Esophagus muscularis mucosa (tissue), 4 donors: ENCODE results near the gene WEE1. TPM values are rescaled to one million over a fixed set of nuclear protein-coding genes. Genes with fewer than 3 reads are reported as not detected.
"Not testable (repeated sequence)": the region's sequence is repeated elsewhere in the genome, so short reads cannot be mapped to it uniquely, and the experiment has no call there.

Source experiments
- DNase-seq: peaks from one replicate; pipeline ENCODE4 v3.0.0-alpha.2; 2017; ENCODE audit errors: extremely low spot score
- H3K27ac ChIP-seq, 4 donors: fragments of 200-600 bp; sonication (generic); replicated peaks in 1 of 4; 1 replicate in 3 of 4; 2 replicates in 1 of 4; pipeline ENCODE4 v1.5.1; 2016 to 2019; ENCODE audit warnings: mild to moderate bottlenecking in 1 of 4
- H3K27me3 ChIP-seq, 4 donors: fragments of 200-600 bp; sonication (generic); one replicate each; pipeline versions ENCODE4 v1.5.1 to v1.6.0; 2016 to 2019
- H3K36me3 ChIP-seq, 4 donors: fragments of 200-600 bp; sonication (generic); one replicate each; pipeline ENCODE4 v1.5.1; 2016 to 2019
- H3K4me1 ChIP-seq, 4 donors: fragments of 200-600 bp; sonication (generic); one replicate each; pipeline ENCODE4 v1.5.1; 2016 to 2019
- H3K4me3 ChIP-seq, 4 donors: fragments of 200-600 bp; sonication (generic); 1 replicate in 2 of 4; 2 replicates in 2 of 4; pipeline ENCODE4 v1.5.1; 2016 to 2019; ENCODE audit warnings: mild to moderate bottlenecking in 4 of 4, moderate library complexity in 1 of 4
- H3K9me3 ChIP-seq, 4 donors: fragments of 200-600 bp; sonication (generic); 1 replicate in 3 of 4; 2 replicates in 1 of 4; pipeline ENCODE4 v1.5.1; 2016 to 2019
- CTCF ChIP-seq, 3 experiments: fragments of 200-600 bp in 2 of 3; fragments of 450-650 bp in 1 of 3; sonication (generic) in 2 of 3; IDR thresholded peaks; one replicate each; pipeline ENCODE4 v1.5.1; 2017 to 2019; ENCODE audit warnings: antibody characterized with exemption in 3 of 3, mild to moderate bottlenecking in 2 of 3, moderate library complexity in 1 of 3
- EP300 ChIP-seq: sonication (generic); formaldehyde crosslinking; IDR thresholded peaks from one replicate; pipeline ENCODE4 v1.6.1; 2017; ENCODE audit warnings: antibody characterized with exemption
- POLR2A ChIP-seq: fragments of 450-650 bp; IDR thresholded peaks from one replicate; pipeline ENCODE4 v1.6.1; 2017; ENCODE audit warnings: antibody characterized with exemption, moderate library complexity, mild to moderate bottlenecking, low read depth
- POLR2AphosphoS5 ChIP-seq, 2 donors: sonication (generic); formaldehyde crosslinking; IDR thresholded peaks; one replicate each; pipeline ENCODE4 v1.6.1; 2017; ENCODE audit warnings: antibody characterized with exemption in 2 of 2
- WGBS: methylation state at CpG from one replicate; pipeline ENCODE4 v1.1.5; 2018; 5-methylcytosine and 5-hydroxymethylcytosine counted together
- intact Hi-C: fragments of 100-400 bp; cut with DNase I; formaldehyde crosslinking; loops from one replicate; pipeline ENCODE4 v1.15.1; 2023
- total RNA-seq, 4 donors: library from RNA; depleted of rRNA; stranded (reverse); fragments of >200 nt; gene quantifications; one replicate each; pipeline versions ENCODE4 v1.1.0 to v1.2.1, GENCODE V29; 2016

The WEE1 gene
- total RNA-seq, 4 donors from 2014 or later, result 34.5 to 55.6 (median 41.6) TPM

GRCh38 chr11:9616858-9617257 is 43.4 kb downstream of the WEE1 start:
- H3K27ac ChIP-seq, result no peak overlapping the region
- intact Hi-C loops, result loop anchor here (5.0 kb wide), 1 partner anchor 110 kb away; no protein-coding TSS in a partner anchor
- H3K4me1 ChIP-seq, result peaks cover 17 to 35% (median 32%) of the 10 kb centered on the region in 4 donors
- 96% methylated on average over 4 of the region's 4 CpGs for WGBS
- H3K36me3 ChIP-seq, result no peaks in the 10 kb centered on the region
- DNase-seq, result no peak
- no peak overlapping the region for H3K4me3 ChIP-seq
- no peaks in the 10 kb centered on the region for H3K27me3 ChIP-seq
- TF ChIP-seq CTCF (IDR thresholded peaks at IDR 0.05), result no peak
- TF ChIP-seq POLR2AphosphoS5 (IDR thresholded peaks at IDR 0.05), result no peak
- TF ChIP-seq POLR2A, result no peak
- TF ChIP-seq EP300, result no peak
- H3K9me3 ChIP-seq, result no peaks in the 10 kb centered on the region

- Histone ChIP-seq H3K4me1 (peaks cover 12 to 25% (median 21%) of the 10 kb centered on the region in 4 donors), H3K27ac (no peak overlapping the region), H3K36me3 (no peaks in the 10 kb centered on the region), H3K9me3 (no peaks in the 10 kb centered on the region), H3K27me3 (no peaks in the 10 kb centered on the region), H3K4me3 (no peak overlapping the region)
- WGBS, result 71% methylated on average over 5 of the region's 5 CpGs
- DNase-seq, result no peak
- intact Hi-C loops, result loop anchor here (5.0 kb wide), 1 partner anchor 109 kb away; no protein-coding TSS in a partner anchor
- TF ChIP-seq POLR2A (no peak), CTCF (IDR thresholded peaks at IDR 0.05) (no peak), POLR2AphosphoS5 (IDR thresholded peaks at IDR 0.05) (no peak), EP300 (no peak)
These were observed 44.5 kb downstream of the WEE1 start for GRCh38 chr11:9617940-9618339.

GRCh38 chr11:9619004-9619403 is 45.5 kb downstream of the WEE1 start:
- no peaks in the 10 kb centered on the region for H3K27me3 ChIP-seq

GRCh38 chr11:9619971-9620370 is 46.5 kb downstream of the WEE1 start:
- Histone ChIP-seq H3K9me3 (no peaks in the 10 kb centered on the region), H3K4me3 (no peak overlapping the region), H3K36me3 (no peaks in the 10 kb centered on the region), H3K27me3 (no peaks in the 10 kb centered on the region), H3K4me1 (peaks cover 3 to 4% (median 4%) of the 10 kb centered on the region in 4 donors), H3K27ac (no peak overlapping the region)
- intact Hi-C loops, result loop anchor here (5.0 kb wide), 1 partner anchor 107 kb away; no protein-coding TSS in a partner anchor
- TF ChIP-seq POLR2A, result no peak
- no peak for TF ChIP-seq EP300
- no peak for TF ChIP-seq POLR2AphosphoS5 (IDR thresholded peaks at IDR 0.05)
- no peak for TF ChIP-seq CTCF (IDR thresholded peaks at IDR 0.05)
- DNase-seq, result no peak

More at GRCh38 chr11:9619004-9619403, 45.5 kb downstream of the WEE1 start:
- TF ChIP-seq EP300 (no peak), CTCF (IDR thresholded peaks at IDR 0.05) (no peak), POLR2A (no peak), POLR2AphosphoS5 (IDR thresholded peaks at IDR 0.05) (no peak)
- Histone ChIP-seq H3K9me3 (no peaks in the 10 kb centered on the region), H3K4me3 (no peak overlapping the region), H3K36me3 (no peaks in the 10 kb centered on the region), H3K27ac (no peak overlapping the region), H3K4me1 (peaks cover 12 to 14% (median 13%) of the 10 kb centered on the region in 4 donors)
- DNase-seq, result no peak
- intact Hi-C loops, result loop anchor here (5.0 kb wide), 1 partner anchor 108 kb away; no protein-coding TSS in a partner anchor
- 100% methylated on average over 1 of the region's 1 CpG for WGBS

- H3K4me3 ChIP-seq, H3K36me3 ChIP-seq, H3K27ac ChIP-seq, H3K4me1 ChIP-seq, intact Hi-C loops, H3K27me3 ChIP-seq, DNase-seq, H3K9me3 ChIP-seq: not testable (repeated sequence)
- 88% methylated on average over 7 of the region's 7 CpGs for WGBS
These were observed 48.9 kb downstream of the WEE1 start for GRCh38 chr11:9622353-9622752.

- 100% methylated on average over 10 of the region's 23 CpGs for WGBS
- H3K27me3 ChIP-seq, H3K27ac ChIP-seq, H3K9me3 ChIP-seq, H3K36me3 ChIP-seq, H3K4me1 ChIP-seq, H3K4me3 ChIP-seq, DNase-seq, intact Hi-C loops: not testable (repeated sequence)
These were observed 49.6 kb downstream of the WEE1 start for GRCh38 chr11:9623053-9623452.
